K562 (cell line): ENCODE results near the gene CEND1. TPM values are rescaled to one million over a fixed set of nuclear protein-coding genes. Genes with fewer than 3 reads are reported as not detected.

Source experiments
- E2F8 ChIP-seq: fragments of 450-650 bp; IDR thresholded peaks from 2 replicates; pipeline ENCODE4 v1.7.1; 2018; ENCODE audit warnings: mild to moderate bottlenecking, low read depth; ENCODE audit not compliant: partially characterized antibody
- EGR1 ChIP-seq: fragments of 450-650 bp; conservative IDR thresholded peaks from 2 replicates; pipeline ENCODE4 v1.6.1; 2017; ENCODE audit warnings: mild to moderate bottlenecking
- GABPB2 ChIP-seq: fragments of 250-450 bp; sonication (Bioruptor Pico); conservative IDR thresholded peaks from 2 replicates; pipeline ENCODE4 v1.5.1; 2021; ENCODE audit warnings: mild to moderate bottlenecking
- GATA2 ChIP-seq: sonication (generic); formaldehyde crosslinking; IDR thresholded peaks from 2 replicates; pipeline ENCODE4 v1.4.0; 2020; ENCODE audit warnings: mild to moderate bottlenecking, missing genetic modification reagents
- GATAD2B ChIP-seq: fragments of 450-650 bp; IDR thresholded peaks from 2 replicates; pipeline ENCODE4 v1.6.1; 2017; ENCODE audit warnings: mild to moderate bottlenecking, borderline replicate concordance
- GTF2F1 ChIP-seq: IDR thresholded peaks from 2 replicates; pipeline ENCODE4 v1.6.1; 2011; ENCODE audit warnings: low read depth, low read length, improper control_type of control experiment
- IFI16 ChIP-seq: fragments of 250-450 bp; sonication (Bioruptor Pico); IDR thresholded peaks from 2 replicates; pipeline ENCODE4 v2.1.2; 2022; ENCODE audit warnings: mild to moderate bottlenecking, inconsistent platforms
- KAT7 ChIP-seq: sonication (generic); formaldehyde crosslinking; IDR thresholded peaks from 2 replicates; pipeline ENCODE4 v1.8.0; 2022; ENCODE audit warnings: missing genetic modification reagents, mild to moderate bottlenecking, borderline replicate concordance
- KDM2B ChIP-seq: fragments of 250-450 bp; sonication (Bioruptor Pico); IDR thresholded peaks from 2 replicates; pipeline ENCODE4 v1.8.0; 2021; ENCODE audit warnings: mild to moderate bottlenecking, moderate library complexity
- KHSRP ChIP-seq: fragments of 450-650 bp; IDR thresholded peaks from 2 replicates; pipeline ENCODE4 v1.6.1; 2017
- PREB ChIP-seq: sonication (generic); formaldehyde crosslinking; IDR thresholded peaks from 2 replicates; pipeline ENCODE4 v1.8.1; 2023; ENCODE audit warnings: mild to moderate bottlenecking, missing genetic modification reagents
- SMARCA4 ChIP-seq: fragments of 450-650 bp; IDR thresholded peaks from 2 replicates; pipeline ENCODE4 v1.6.1; 2016
- SMARCE1 ChIP-seq: fragments of 450-650 bp; IDR thresholded peaks from 2 replicates; pipeline ENCODE4 v1.7.1; 2016; ENCODE audit warnings: mild to moderate bottlenecking
- SP1 ChIP-seq: sonication (generic); formaldehyde crosslinking; IDR thresholded peaks from 2 replicates; pipeline ENCODE4 v1.8.1; 2022; ENCODE audit warnings: mild to moderate bottlenecking, missing genetic modification reagents
- SRSF1 ChIP-seq: fragments of 200-400 bp; formaldehyde crosslinking; IDR thresholded peaks from 2 replicates; pipeline ENCODE4 v1.6.1; 2017; ENCODE audit warnings: mild to moderate bottlenecking, low read depth, low read length, moderate library complexity
- TAF9B ChIP-seq: fragments of 450-650 bp; IDR thresholded peaks from 2 replicates; pipeline ENCODE4 v1.6.1; 2018; ENCODE audit warnings: mild to moderate bottlenecking; ENCODE audit not compliant: partially characterized antibody
- U2AF1 ChIP-seq: fragments of 200-400 bp; formaldehyde crosslinking; optimal IDR thresholded peaks from 2 replicates; pipeline ENCODE3; 2017; ENCODE audit warnings: mild to moderate bottlenecking, low read depth, low read length, moderate library complexity
- WHSC1 ChIP-seq: IDR thresholded peaks from one replicate; pipeline ENCODE4 v1.6.1; 2012; ENCODE audit warnings: low read length, control low read depth, inconsistent platforms
- ZBTB11 ChIP-seq, 3 experiments: fragments of 200-800 bp in 1 of 3; fragments of 250-450 bp in 1 of 3; fragments of 450-650 bp in 1 of 3; sonication (Bioruptor Pico) in 1 of 3; sonication (Bioruptor generic) in 1 of 3; formaldehyde crosslinking in 1 of 3; IDR thresholded peaks; 2 replicates each; pipeline versions ENCODE4 v1.6.1 to v1.8.0; 2016 to 2022; ENCODE audit warnings: mild to moderate bottlenecking in 2 of 3, missing genetic modification characterization in 2 of 3, missing compliant biosample characterization in 1 of 3, moderate library complexity in 1 of 3
- ZNF24 ChIP-seq: fragments of 450-650 bp; IDR thresholded peaks from 2 replicates; pipeline ENCODE4 v1.6.1; 2016
- ZNF282 ChIP-seq: sonication (generic); formaldehyde crosslinking; IDR thresholded peaks from 2 replicates; pipeline ENCODE4 v1.8.1; 2023; ENCODE audit warnings: missing genetic modification reagents
- ZNF354B ChIP-seq: fragments of 250-450 bp; sonication (Bioruptor Pico); IDR thresholded peaks from 2 replicates; pipeline ENCODE4 v1.4.0; 2020
- ZNF830 ChIP-seq: fragments of 250-450 bp; sonication (Bioruptor Pico); IDR thresholded peaks from 2 replicates; pipeline ENCODE4 v1.5.0; 2021; ENCODE audit warnings: mild to moderate bottlenecking
- polyA plus RNA-seq, 8 experiments: library from polyadenylated mRNA; depleted of rRNA in 4 of 8; stranded (reverse) in 5 of 8; unstranded in 3 of 8; fragments of >200 nt; fragmentation: Nextera tagmentation in 2 of 8; fragmentation: Illumina TruSeq in 1 of 8; extraction: Ambion mirVana in 2 of 8; extraction: Trizol in 1 of 8; gene quantifications; 2 replicates each; pipeline versions ENCODE4 v1.2.1 to v1.2.3, GENCODE V29; 2011 to 2014; ENCODE audit warnings: inconsistent platforms in 1 of 8, missing spikeins in 1 of 8
- total RNA-seq, 7 experiments: library from RNA; depleted of rRNA in 6 of 7; stranded (reverse); fragments of >200 nt in 6 of 7; fragmentation: Illumina TruSeq in 2 of 7; extraction: Trizol in 2 of 7; gene quantifications; 2 replicates each; pipeline versions ENCODE4 v1.2.1 to v1.2.3, GENCODE V29; 2011 to 2021; ENCODE audit warnings: low replicate concordance in 1 of 7

CEND1 gene
- total and polyA plus RNA-seq, 9 of the 15 experiments (the other 6 are each of a cell fraction or from before 2014, with no cell fraction given): 0.13 to 0.18 (median 0.16) TPM; not detected in 6

GRCh38 chr11:797296-798092 lies 7.6 kb upstream of the CEND1 start (continued):
- no peak for TF ChIP-seq KDM2B (CRISPR knock-in tag)
- TF ChIP-seq ZNF830 (CRISPR knock-in tag): no peak
- no peak for TF ChIP-seq KHSRP
- TF ChIP-seq KAT7: no peak; the same call in 1 of the 2 replicates
- TF ChIP-seq GATAD2B: no peak
- TF ChIP-seq E2F8: no peak
- no peak for TF ChIP-seq PREB (CRISPR knock-in tag)
- TF ChIP-seq U2AF1: no peak
- TF ChIP-seq SMARCE1: no peak
- TF ChIP-seq ZNF282: no peak
- no peak; the same call in 1 of the 2 replicates for TF ChIP-seq EGR1
- TF ChIP-seq GTF2F1: no peak
- TF ChIP-seq ZNF24: no peak
- TF ChIP-seq ZBTB11 (CRISPR knock-in tag; IDR thresholded peaks at IDR 0.05): no peak
- no peak for TF ChIP-seq IFI16 (CRISPR knock-in tag)
- TF ChIP-seq GABPB2 (CRISPR knock-in tag): no peak
- no peak for TF ChIP-seq ZNF354B (CRISPR knock-in tag)
- no peak for TF ChIP-seq SMARCA4
- TF ChIP-seq WHSC1: no peak
- no peak for TF ChIP-seq TAF9B
- no peak for TF ChIP-seq GATA2 (CRISPR knock-in tag)
- no peak for TF ChIP-seq SRSF1
- TF ChIP-seq SP1 (CRISPR knock-in tag): peak; percentile 34; the same call in 1 of the 2 replicates
